Cardiac muscle cell (in vitro differentiated cells and primary cell): Measurements from ENCODE around the gene NEDD9. TPM values are rescaled to one million over a fixed set of nuclear protein-coding genes. Genes with fewer than 3 reads are reported as not detected.
A peak's percentile ranks its signal among the peaks of the same experiment; 100 is the strongest.

ENCODE experiments used
- DNase-seq, 2 donors: peaks; one replicate each; pipeline versions ENCODE4 v3.0.0 to v3.0.0-alpha.2; 2010 to 2017; ENCODE audit warnings: low read depth in 1 of 2, low spot score in 1 of 2
- H3K27ac ChIP-seq: fragments of 200-600 bp; sonication (generic); 2 replicates; pipeline ENCODE4 v1.5.1; 2016
- H3K27me3 ChIP-seq: fragments of 200-600 bp; sonication (generic); 2 replicates; pipeline ENCODE4 v1.6.0; 2016; ENCODE audit warnings: control low read depth
- H3K36me3 ChIP-seq: fragments of 200-600 bp; sonication (generic); 2 replicates; pipeline ENCODE4 v1.5.1; 2016; ENCODE audit warnings: control low read depth
- H3K4me1 ChIP-seq: fragments of 200-600 bp; sonication (generic); 2 replicates; pipeline ENCODE4 v1.8.1; 2017; ENCODE audit warnings: low read depth, mild to moderate bottlenecking, mixed run types
- H3K4me3 ChIP-seq: fragments of 200-600 bp; sonication (generic); 2 replicates; pipeline ENCODE4 v1.5.1; 2016; ENCODE audit warnings: mild to moderate bottlenecking
- H3K9me3 ChIP-seq: fragments of 200-600 bp; sonication (generic); 2 replicates; pipeline ENCODE4 v1.5.1; 2017; ENCODE audit warnings: low read depth, mild to moderate bottlenecking, control low read depth
- polyA plus RNA-seq: library from polyadenylated mRNA; unstranded; fragments of >200 nt; fragmentation: Nextera tagmentation; extraction: Ambion mirVana; gene quantifications from 2 replicates; pipeline ENCODE4 v1.2.1, GENCODE V29; 2016
- total RNA-seq: library from RNA; depleted of rRNA; stranded (reverse); fragments of >200 nt; gene quantifications from 2 replicates; pipeline ENCODE4 v1.2.3, GENCODE V29; 2016
- TF ChIP-seq, protein P1 (sequence below): IDR thresholded peaks from 2 replicates; pipeline ENCODE4 v1.5.1; 2012; ENCODE audit warnings: low read depth, mild to moderate bottlenecking, low read length

Gene NEDD9
- total and polyA plus RNA-seq, 2 experiments from 2014 or later = 12.6 to 26.8 TPM

DNA sequence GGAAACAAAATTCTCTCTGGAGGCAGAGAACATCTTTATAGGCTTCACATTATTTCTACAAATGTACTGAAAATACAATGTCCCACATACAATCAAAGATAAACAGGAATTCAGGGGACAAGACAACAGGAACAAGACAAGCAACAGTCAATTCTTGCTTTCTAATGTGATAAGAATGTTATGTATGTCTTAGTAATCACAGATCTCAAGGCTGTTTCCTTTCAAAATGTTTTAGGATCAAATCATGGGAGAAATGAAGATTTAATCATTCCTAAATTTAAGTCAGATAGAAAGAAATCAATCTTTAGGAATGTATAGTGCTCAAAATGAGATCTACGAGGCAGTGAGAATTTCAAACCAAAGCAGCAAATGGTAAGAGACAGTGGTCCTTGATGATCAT is 32.1 kb downstream of the NEDD9 start:
- no peaks in the 10 kb centered on the region for H3K9me3 ChIP-seq
- no peak overlapping the region for H3K4me3 ChIP-seq
- no peaks in the 10 kb centered on the region for H3K36me3 ChIP-seq
- no peak overlapping the region for H3K27ac ChIP-seq
- peaks cover 6% of the 10 kb centered on the region for H3K4me1 ChIP-seq
- no peak for DNase-seq
- no peaks in the 10 kb centered on the region for H3K27me3 ChIP-seq
- TF ChIP-seq, protein P1, sequence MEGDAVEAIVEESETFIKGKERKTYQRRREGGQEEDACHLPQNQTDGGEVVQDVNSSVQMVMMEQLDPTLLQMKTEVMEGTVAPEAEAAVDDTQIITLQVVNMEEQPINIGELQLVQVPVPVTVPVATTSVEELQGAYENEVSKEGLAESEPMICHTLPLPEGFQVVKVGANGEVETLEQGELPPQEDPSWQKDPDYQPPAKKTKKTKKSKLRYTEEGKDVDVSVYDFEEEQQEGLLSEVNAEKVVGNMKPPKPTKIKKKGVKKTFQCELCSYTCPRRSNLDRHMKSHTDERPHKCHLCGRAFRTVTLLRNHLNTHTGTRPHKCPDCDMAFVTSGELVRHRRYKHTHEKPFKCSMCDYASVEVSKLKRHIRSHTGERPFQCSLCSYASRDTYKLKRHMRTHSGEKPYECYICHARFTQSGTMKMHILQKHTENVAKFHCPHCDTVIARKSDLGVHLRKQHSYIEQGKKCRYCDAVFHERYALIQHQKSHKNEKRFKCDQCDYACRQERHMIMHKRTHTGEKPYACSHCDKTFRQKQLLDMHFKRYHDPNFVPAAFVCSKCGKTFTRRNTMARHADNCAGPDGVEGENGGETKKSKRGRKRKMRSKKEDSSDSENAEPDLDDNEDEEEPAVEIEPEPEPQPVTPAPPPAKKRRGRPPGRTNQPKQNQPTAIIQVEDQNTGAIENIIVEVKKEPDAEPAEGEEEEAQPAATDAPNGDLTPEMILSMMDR = no peak

DNA sequence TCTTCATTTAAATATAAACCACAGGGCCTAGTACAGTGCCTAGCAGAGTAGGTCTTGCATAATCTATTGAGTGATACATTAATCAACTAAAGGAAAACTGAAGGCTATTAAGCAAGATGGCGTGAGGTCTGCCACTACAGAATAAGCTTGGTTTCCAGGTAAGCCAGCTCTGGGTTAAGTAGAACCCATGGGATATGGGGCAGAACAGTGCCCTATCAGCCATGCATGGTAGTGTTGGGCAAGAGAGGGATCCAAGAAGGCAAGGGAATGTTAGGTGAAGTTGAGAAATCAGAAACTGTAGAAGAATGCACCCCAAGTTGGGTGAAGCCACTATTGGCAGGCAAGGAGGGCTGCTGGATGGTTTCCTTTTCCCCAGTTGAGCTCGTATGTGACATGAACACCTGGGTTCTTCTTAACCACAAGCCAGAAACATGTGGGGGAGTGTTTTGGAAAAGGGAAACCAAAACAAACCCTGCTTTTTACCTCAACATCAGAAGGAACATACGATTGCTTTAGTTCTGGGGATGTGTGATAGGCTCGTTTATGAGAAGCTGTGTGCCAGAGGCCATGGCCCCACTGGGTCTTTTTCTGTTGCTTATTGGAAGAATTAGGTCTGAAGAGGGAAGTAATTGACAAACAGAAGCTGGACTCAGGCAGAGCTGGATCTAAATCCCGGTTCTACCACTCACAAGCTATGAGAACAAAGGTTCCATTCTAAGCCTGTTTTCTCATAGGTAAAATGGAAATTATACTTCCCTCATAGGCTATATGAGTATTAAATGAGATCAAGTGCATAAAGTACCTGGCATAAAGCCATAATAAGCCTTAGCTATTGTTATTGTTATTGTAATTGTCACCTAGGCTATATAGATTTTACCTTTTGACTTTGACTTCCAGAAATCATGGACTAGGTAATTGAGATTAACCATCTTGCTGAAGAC is 33.5 kb downstream of the NEDD9 start:
- Histone ChIP-seq H3K36me3 (no peaks in the 10 kb centered on the region), H3K27me3 (no peaks in the 10 kb centered on the region), H3K9me3 (no peaks in the 10 kb centered on the region), H3K4me3 (no peak overlapping the region), H3K4me1 (peaks cover 6% of the 10 kb centered on the region), H3K27ac (no peak overlapping the region)
- TF ChIP-seq, protein P1 = no peak
- peak in 1 of 2 donors; percentile 13 for DNase-seq

DNA sequence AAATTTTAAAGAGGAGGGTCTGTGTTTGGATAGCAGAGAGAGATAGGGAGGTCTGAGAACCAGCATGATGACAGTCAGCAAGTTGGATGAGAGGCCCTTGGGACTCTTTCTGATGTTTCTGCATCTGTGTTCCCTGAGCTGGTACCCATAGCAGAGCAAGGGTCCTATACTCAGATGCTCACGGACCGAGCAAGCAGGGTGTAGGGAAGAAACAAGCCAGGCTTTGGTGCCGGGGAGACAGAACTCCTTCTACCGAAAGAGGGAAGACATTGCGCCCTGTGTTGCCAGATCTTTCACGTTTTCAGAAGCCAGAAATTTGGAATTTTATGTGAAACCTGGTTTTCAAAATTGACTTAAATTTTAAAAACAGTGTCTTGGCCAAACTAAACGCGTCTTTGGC is 34.6 kb downstream of the NEDD9 start:
- DNase-seq = no peak
- Histone ChIP-seq H3K36me3 (no peaks in the 10 kb centered on the region), H3K4me3 (no peak overlapping the region), H3K27me3 (no peaks in the 10 kb centered on the region), H3K9me3 (no peaks in the 10 kb centered on the region), H3K4me1 (peaks cover 6% of the 10 kb centered on the region), H3K27ac (no peak overlapping the region)
- TF ChIP-seq, protein P1 = no peak

DNA sequence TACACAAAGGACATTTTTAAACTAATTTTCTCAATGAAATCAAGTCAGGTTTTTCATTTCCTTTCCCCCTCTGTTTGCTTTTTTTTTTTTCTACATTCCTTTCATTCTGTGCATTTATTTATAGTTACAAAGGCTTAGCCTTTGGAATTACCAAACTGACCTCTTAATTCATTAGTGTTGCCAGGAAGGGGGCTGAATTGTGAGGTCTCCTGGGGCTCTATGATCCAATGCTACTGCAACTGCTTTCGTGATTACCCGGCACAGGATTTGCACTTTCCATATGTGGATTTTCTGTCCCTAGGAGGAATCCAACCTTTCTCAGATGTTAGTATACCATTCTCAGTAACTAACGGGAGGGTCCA is 35.3 kb downstream of the NEDD9 start:
- Histone ChIP-seq H3K9me3 (no peaks in the 10 kb centered on the region), H3K27me3 (no peaks in the 10 kb centered on the region), H3K27ac (no peak overlapping the region), H3K36me3 (peaks cover 2% of the 10 kb centered on the region), H3K4me3 (no peak overlapping the region), H3K4me1 (peaks cover 6% of the 10 kb centered on the region)
- TF ChIP-seq, protein P1 = no peak
- DNase-seq = peak in 1 of 2 donors; percentile 88

DNA sequence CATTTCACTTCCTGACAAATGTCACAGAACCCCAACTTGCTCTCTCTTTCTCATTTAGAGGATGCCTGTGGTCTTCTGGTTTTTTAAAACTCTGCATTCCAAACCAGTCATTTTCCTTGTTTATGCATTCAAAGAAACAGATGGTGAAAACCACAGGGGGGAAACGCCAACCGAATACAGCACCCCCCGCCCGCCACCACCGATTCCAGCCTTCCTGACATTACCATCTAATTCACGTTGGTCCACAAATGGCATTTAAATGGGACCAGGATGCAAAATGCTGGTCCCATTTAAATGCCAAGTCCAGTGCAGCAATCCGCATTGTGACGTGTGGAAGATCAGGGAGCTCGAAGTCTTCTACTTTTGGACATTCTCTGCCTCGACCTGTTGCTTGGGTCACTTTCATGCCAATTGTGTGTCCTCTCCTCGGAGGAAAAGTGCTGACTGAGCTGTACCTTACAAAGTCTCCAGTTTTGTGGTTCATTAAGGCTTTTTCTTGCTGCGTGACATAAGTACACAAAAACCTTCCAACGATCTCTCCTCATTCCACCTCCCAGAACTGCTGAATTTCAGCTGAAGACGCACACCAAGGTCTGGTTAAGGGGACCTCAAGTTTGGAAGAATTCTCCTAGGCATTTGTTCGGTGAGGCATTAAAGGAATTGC is 35.8 kb downstream of the NEDD9 start:
- Histone ChIP-seq H3K9me3 (no peaks in the 10 kb centered on the region), H3K4me1 (peaks cover 6% of the 10 kb centered on the region), H3K27ac (no peak overlapping the region), H3K27me3 (no peaks in the 10 kb centered on the region), H3K36me3 (peaks cover 6% of the 10 kb centered on the region), H3K4me3 (no peak overlapping the region)
- peak in 1 of 2 donors; percentile 45 for DNase-seq
- TF ChIP-seq, protein P1 = no peak
